ENCODE data around the gene HBA2.

HBA2 gene

GRCh38 chr16:179211-180092 lies 6.8 kb downstream of the HBA2 start:
- TF ChIP-seq ZNF8 (CRISPR knock-in tag; IDR thresholded peaks at IDR 0.05) = no peak
- TF ChIP-seq OSR1 (CRISPR knock-in tag; IDR thresholded peaks at IDR 0.05) = no peak
- no peak for TF ChIP-seq CSRNP3 (CRISPR knock-in tag; IDR thresholded peaks at IDR 0.05)
- TF ChIP-seq TOX (CRISPR knock-in tag; IDR thresholded peaks at IDR 0.05; ENCODE audit: borderline replicate concordance) = no peak
- TF ChIP-seq POU6F1 (CRISPR knock-in tag; IDR thresholded peaks at IDR 0.05; ENCODE audit: borderline replicate concordance, low read depth) = no peak
- TF ChIP-seq BACH2 (CRISPR knock-in tag; IDR thresholded peaks at IDR 0.05; ENCODE audit: borderline replicate concordance) = no peak
- no peak for TF ChIP-seq ZNF565 (CRISPR knock-in tag; conservative IDR thresholded peaks at IDR 0.05; ENCODE audit: low read depth)
- TF ChIP-seq ZFP30 (CRISPR knock-in tag; IDR thresholded peaks at IDR 0.05) = no peak
- no peak for TF ChIP-seq RARB (CRISPR knock-in tag; IDR thresholded peaks at IDR 0.05)
- TF ChIP-seq ARNTL (CRISPR knock-in tag; IDR thresholded peaks at IDR 0.05; ENCODE audit: borderline replicate concordance, low read depth) = no peak
- TF ChIP-seq ESRRG (CRISPR knock-in tag; IDR thresholded peaks at IDR 0.05) = no peak
- TF ChIP-seq CSDC2 (CRISPR knock-in tag; IDR thresholded peaks at IDR 0.05) = no peak
- no peak for TF ChIP-seq SNAI2 (CRISPR knock-in tag; IDR thresholded peaks at IDR 0.05)
- TF ChIP-seq ISL1 (CRISPR knock-in tag; IDR thresholded peaks at IDR 0.05) = no peak
- TF ChIP-seq ZFP3 (CRISPR knock-in tag; IDR thresholded peaks at IDR 0.05) = no peak
- no peak for TF ChIP-seq TCF4 (CRISPR knock-in tag; IDR thresholded peaks at IDR 0.05; ENCODE audit: borderline replicate concordance)
- no peak for ATAC-seq

- no peak for TF ChIP-seq OSR1 (CRISPR knock-in tag; IDR thresholded peaks at IDR 0.05)
- TF ChIP-seq ZFP3 (CRISPR knock-in tag; IDR thresholded peaks at IDR 0.05) = no peak
- no peak for TF ChIP-seq CREB5 (CRISPR knock-in tag; IDR thresholded peaks at IDR 0.05; ENCODE audit: low read depth)
- TF ChIP-seq TSHZ2 (CRISPR knock-in tag; IDR thresholded peaks at IDR 0.05) = no peak
- TF ChIP-seq TOX (CRISPR knock-in tag; IDR thresholded peaks at IDR 0.05; ENCODE audit: borderline replicate concordance) = no peak
- TF ChIP-seq ARNTL (CRISPR knock-in tag; IDR thresholded peaks at IDR 0.05; ENCODE audit: borderline replicate concordance, low read depth) = no peak
- no peak for TF ChIP-seq ZNF8 (CRISPR knock-in tag; IDR thresholded peaks at IDR 0.05)
- TF ChIP-seq BACH2 (CRISPR knock-in tag; IDR thresholded peaks at IDR 0.05; ENCODE audit: borderline replicate concordance) = no peak
- TF ChIP-seq RARB (CRISPR knock-in tag; IDR thresholded peaks at IDR 0.05) = no peak
- TF ChIP-seq CSRNP3 (CRISPR knock-in tag; IDR thresholded peaks at IDR 0.05) = no peak
- TF ChIP-seq ISL1 (CRISPR knock-in tag; IDR thresholded peaks at IDR 0.05) = no peak
- no peak for TF ChIP-seq ZC3H10 (CRISPR knock-in tag; IDR thresholded peaks at IDR 0.05)
- TF ChIP-seq ZFP30 (CRISPR knock-in tag; IDR thresholded peaks at IDR 0.05) = no peak
- no peak for TF ChIP-seq ZNF70 (CRISPR knock-in tag; IDR thresholded peaks at IDR 0.05)
- TF ChIP-seq SNAI2 (CRISPR knock-in tag; IDR thresholded peaks at IDR 0.05) = no peak
- no peak for TF ChIP-seq CSDC2 (CRISPR knock-in tag; IDR thresholded peaks at IDR 0.05)
- no peak for TF ChIP-seq TCF4 (CRISPR knock-in tag; IDR thresholded peaks at IDR 0.05; ENCODE audit: borderline replicate concordance)
- TF ChIP-seq PATZ1 (CRISPR knock-in tag; IDR thresholded peaks at IDR 0.05; ENCODE audit: borderline replicate concordance) = no peak
- no peak for TF ChIP-seq POU6F1 (CRISPR knock-in tag; IDR thresholded peaks at IDR 0.05; ENCODE audit: borderline replicate concordance, low read depth)
- TF ChIP-seq ZNF565 (CRISPR knock-in tag; conservative IDR thresholded peaks at IDR 0.05; ENCODE audit: low read depth) = no peak
- peak; percentile 64 for ATAC-seq
Measured at GRCh38 chr16:180101-180675, 7.5 kb downstream of the HBA2 start, which contains the start of gene HBQ1. Gene HBQ1 (plus strand): TSS chr16:180459. CDS start chr16:180487, 28 bp downstream.

Data from SK-N-SH treated with all-trans-retinoic acid at 6 μM for 48 hours (cell line).